Activated CD8-positive, alpha-beta T cell treated with anti-CD3 and anti-CD28 coated beads, Interleukin-2, amount 10 ng/mL, durations not matched to agents 7 days and 5 days (primary cell): ENCODE results near the gene SRSF4. TPM values are rescaled to one million over a fixed set of nuclear protein-coding genes. Genes with fewer than 3 reads are reported as not detected.

ENCODE experiments used
- ATAC-seq: fragments of 150-1000 bp; cut with Tn5 transposase; one replicate; pipeline ENCODE4 v1.10.0; 2021; ENCODE audit warnings: moderate library complexity
- CTCF ChIA-PET: fragments of 350-600 bp; sonication (Branson Sonifier 250); formaldehyde crosslinking; loops from one replicate; lab custom pipeline; 2021; ENCODE audit warnings: antibody characterized with exemption; lab: Charles Lee
- POLR2A ChIA-PET: fragments of 350-600 bp; sonication (Branson Sonifier 250); formaldehyde crosslinking; loops from one replicate; lab custom pipeline; 2021; ENCODE audit warnings: antibody characterized with exemption; lab: Charles Lee
- DNase-seq: peaks from one replicate; pipeline ENCODE4 v3.0.0-alpha.2; 2020
- H3K27ac Mint-ChIP-seq: one replicate; pipeline ENCODE4 v1.8.0; 2021; ENCODE audit warnings: mild to moderate bottlenecking, mixed read lengths
- H3K27me3 Mint-ChIP-seq: one replicate; pipeline ENCODE4 v1.8.0; 2021; ENCODE audit warnings: low read depth, mixed read lengths
- H3K36me3 Mint-ChIP-seq: one replicate; pipeline ENCODE4 v1.8.0; 2021; ENCODE audit warnings: low read depth, mixed read lengths
- H3K4me1 Mint-ChIP-seq: one replicate; pipeline ENCODE4 v1.8.0; 2021; ENCODE audit warnings: low read depth, mixed read lengths
- H3K4me3 Mint-ChIP-seq: one replicate; pipeline ENCODE4 v1.8.0; 2021; ENCODE audit warnings: mild to moderate bottlenecking, mixed read lengths
- H3K9me3 Mint-ChIP-seq: one replicate; pipeline ENCODE4 v1.8.0; 2022; ENCODE audit warnings: mixed read lengths; ENCODE audit not compliant: insufficient read depth
- total RNA-seq, 2 experiments: library from RNA; stranded (reverse); gene quantifications; one replicate each; pipeline ENCODE4 v1.2.3, GENCODE V29; 2021

SRSF4 gene
- total RNA-seq, 2 experiments from 2014 or later, result 122 to 124 TPM

- Mint-ChIP-seq H3K36me3 (no peaks in the 10 kb centered on the region), H3K4me3 (peak within 1 kb of the TSS; percentile 69), H3K9me3 (no peaks in the 10 kb centered on the region), H3K27ac (no peak within 1 kb of the TSS), H3K27me3 (peaks cover 24% of the 10 kb centered on the region), H3K4me1 (peaks cover 10% of the 10 kb centered on the region)
- POLR2A ChIA-PET, result interaction anchor here (3.2 kb wide), 1 partner anchor 58 kb away, joined by 16 read pairs; the partner anchor contains the start of gene SRSF4
- DNase-seq (no peak), ATAC-seq (peak; percentile 13)
- CTCF ChIA-PET, result interaction anchor here (0.8 to 2.0 kb wide), 7 partner anchors 10 to 242 kb away, joined by 3 to 15 read pairs (median 4); no protein-coding TSS in a partner anchor
Measured at GRCh38 chr1:29123887-29124365, 57.8 kb downstream of the SRSF4 start, which contains the start of gene TMEM200B. TSS of gene TMEM200B (minus strand) at chr1:29123903. CDS start at chr1:29121828, 2,075 bp downstream.

GRCh38 chr1:29123053-29123886, 58.4 kb downstream of the SRSF4 start:
- no peaks in the 10 kb centered on the region for H3K9me3 Mint-ChIP-seq
- peaks cover 5% of the 10 kb centered on the region for H3K36me3 Mint-ChIP-seq
- no peak for ATAC-seq
- ChIA-PET CTCF (interaction anchor here (0.8 to 2.0 kb wide), 4 partner anchors 10 to 79 kb away, joined by 3 to 15 read pairs (median 6); no protein-coding TSS in a partner anchor), POLR2A (interaction anchor here (3.2 kb wide), 1 partner anchor 58 kb away, joined by 16 read pairs; the partner anchor contains the start of gene SRSF4)
- H3K27me3 Mint-ChIP-seq, result peaks cover 24% of the 10 kb centered on the region
- no peak for DNase-seq
- H3K4me3 Mint-ChIP-seq, result peak overlapping the region; percentile 42
- peaks cover 10% of the 10 kb centered on the region for H3K4me1 Mint-ChIP-seq
- H3K27ac Mint-ChIP-seq, result no peak overlapping the region

GRCh38 chr1:29122682-29123052, 59.0 kb downstream of the SRSF4 start:
- ChIA-PET CTCF (interaction anchor here (1.4 to 3.7 kb wide), 2 partner anchors 79 to 99 kb away, joined by 3 to 24 read pairs; no protein-coding TSS in a partner anchor), POLR2A (interaction anchor here (0.7 to 3.2 kb wide), 2 partner anchors 59 to 1538 kb away, joined by 3 to 16 read pairs; partner anchors contain the start of gene SRSF4)
- no peak for DNase-seq
- H3K27ac Mint-ChIP-seq, result no peak overlapping the region
- no peaks in the 10 kb centered on the region for H3K9me3 Mint-ChIP-seq
- H3K4me3 Mint-ChIP-seq, result peak overlapping the region; percentile 42
- ATAC-seq, result no peak
- peaks cover 6% of the 10 kb centered on the region for H3K36me3 Mint-ChIP-seq
- peaks cover 21% of the 10 kb centered on the region for H3K27me3 Mint-ChIP-seq
- H3K4me1 Mint-ChIP-seq, result peaks cover 10% of the 10 kb centered on the region

GRCh38 chr1:29121936-29122681, 59.6 kb downstream of the SRSF4 start:
- Mint-ChIP-seq H3K36me3 (peaks cover 11% of the 10 kb centered on the region), H3K9me3 (no peaks in the 10 kb centered on the region), H3K27ac (no peak overlapping the region), H3K27me3 (peaks cover 21% of the 10 kb centered on the region), H3K4me1 (peaks cover 10% of the 10 kb centered on the region), H3K4me3 (no peak overlapping the region)
- ChIA-PET POLR2A (interaction anchor here (0.7 kb wide), 1 partner anchor 1538 kb away, joined by 3 read pairs; no protein-coding TSS in a partner anchor), CTCF (interaction anchor here (0.7 to 3.7 kb wide), 8 partner anchors 10 to 237 kb away, joined by 3 to 24 read pairs (median 4); partner anchors contain the start of gene SRSF4)
- ATAC-seq, result no peak
- DNase-seq, result no peak

- ATAC-seq (peak; percentile 16), DNase-seq (no peak)
- Mint-ChIP-seq H3K4me1 (peaks cover 10% of the 10 kb centered on the region), H3K27me3 (peaks cover 21% of the 10 kb centered on the region), H3K9me3 (no peaks in the 10 kb centered on the region), H3K27ac (no peak overlapping the region), H3K4me3 (no peak overlapping the region), H3K36me3 (peaks cover 13% of the 10 kb centered on the region)
- ChIA-PET CTCF (interaction anchor here (0.7 to 3.7 kb wide), 9 partner anchors 9 to 244 kb away, joined by 3 to 24 read pairs (median 4); partner anchors contain the start of gene SRSF4), POLR2A (no interaction called here)
Measured at GRCh38 chr1:29121516-29121935, 60.2 kb downstream of the SRSF4 start.

GRCh38 chr1:29120947-29121485, 60.7 kb downstream of the SRSF4 start:
- peaks cover 17% of the 10 kb centered on the region for H3K27me3 Mint-ChIP-seq
- H3K4me3 Mint-ChIP-seq, result no peak overlapping the region
- no peak overlapping the region for H3K27ac Mint-ChIP-seq
- H3K4me1 Mint-ChIP-seq, result peaks cover 10% of the 10 kb centered on the region
- DNase-seq, result peak; percentile 77
- ATAC-seq, result peak; percentile 77
- CTCF ChIA-PET, result interaction anchor here (0.6 to 3.7 kb wide), 11 partner anchors 9 to 244 kb away, joined by 3 to 24 read pairs (median 4); partner anchors contain the start of gene SRSF4
- POLR2A ChIA-PET, result no interaction called here
- H3K36me3 Mint-ChIP-seq, result peaks cover 15% of the 10 kb centered on the region
- H3K9me3 Mint-ChIP-seq, result no peaks in the 10 kb centered on the region

- Mint-ChIP-seq H3K4me1 (peaks cover 8% of the 10 kb centered on the region), H3K27me3 (peaks cover 10% of the 10 kb centered on the region), H3K9me3 (no peaks in the 10 kb centered on the region), H3K27ac (no peak overlapping the region), H3K4me3 (no peak overlapping the region), H3K36me3 (peaks cover 20% of the 10 kb centered on the region)
- DNase-seq (no peak), ATAC-seq (no peak)
- ChIA-PET POLR2A (no interaction called here), CTCF (interaction anchor here (0.6 to 3.7 kb wide), 9 partner anchors 10 to 243 kb away, joined by 3 to 24 read pairs (median 4); no protein-coding TSS in a partner anchor)
Measured at GRCh38 chr1:29120367-29120766, 61.3 kb downstream of the SRSF4 start.

- DNase-seq, result no peak
- no peak for ATAC-seq
- ChIA-PET CTCF (interaction anchor here (1.0 to 3.7 kb wide), 8 partner anchors 9 to 243 kb away, joined by 3 to 24 read pairs (median 3); no protein-coding TSS in a partner anchor), POLR2A (interaction anchor here (0.6 kb wide), 1 partner anchor 96 kb away, joined by 3 read pairs; no protein-coding TSS in a partner anchor)
- peaks cover 7% of the 10 kb centered on the region for H3K4me1 Mint-ChIP-seq
- H3K4me3 Mint-ChIP-seq, result no peak overlapping the region
- peaks cover 22% of the 10 kb centered on the region for H3K36me3 Mint-ChIP-seq
- H3K27me3 Mint-ChIP-seq, result peaks cover 7% of the 10 kb centered on the region
- no peak overlapping the region for H3K27ac Mint-ChIP-seq
- no peaks in the 10 kb centered on the region for H3K9me3 Mint-ChIP-seq
Measured at GRCh38 chr1:29119121-29119929, 62.4 kb downstream of the SRSF4 start.

GRCh38 chr1:29117381-29117780, 64.3 kb downstream of the SRSF4 start:
- H3K4me3 Mint-ChIP-seq, result no peak overlapping the region
- CTCF ChIA-PET, result interaction anchor here (0.8 to 3.2 kb wide), 4 partner anchors 64 to 235 kb away, joined by 3 to 11 read pairs (median 3); partner anchors contain the start of gene SRSF4
- peaks cover 28% of the 10 kb centered on the region for H3K36me3 Mint-ChIP-seq
- DNase-seq, result no peak
- H3K27ac Mint-ChIP-seq, result no peak overlapping the region
- peaks cover 2% of the 10 kb centered on the region for H3K27me3 Mint-ChIP-seq
- H3K4me1 Mint-ChIP-seq, result no peaks in the 10 kb centered on the region
- POLR2A ChIA-PET, result interaction anchor here (0.6 kb wide), 1 partner anchor 10 kb away, joined by 3 read pairs; no protein-coding TSS in a partner anchor
- H3K9me3 Mint-ChIP-seq, result no peaks in the 10 kb centered on the region
- ATAC-seq, result no peak

- no peaks in the 10 kb centered on the region for H3K9me3 Mint-ChIP-seq
- H3K4me1 Mint-ChIP-seq, result no peaks in the 10 kb centered on the region
- peaks cover 34% of the 10 kb centered on the region for H3K36me3 Mint-ChIP-seq
- H3K4me3 Mint-ChIP-seq, result no peak overlapping the region
- DNase-seq (no peak), ATAC-seq (no peak)
- POLR2A ChIA-PET, result no interaction called here
- CTCF ChIA-PET, result interaction anchor here (1.8 to 3.2 kb wide), 3 partner anchors 9 to 233 kb away, joined by 4 to 11 read pairs (median 9); partner anchors contain the start of gene TMEM200B
- no peaks in the 10 kb centered on the region for H3K27me3 Mint-ChIP-seq
- no peak overlapping the region for H3K27ac Mint-ChIP-seq
Measured at GRCh38 chr1:29114654-29115053, 67.0 kb downstream of the SRSF4 start.
